HepG2 (cell line): ENCODE results near the gene MRPL28. TPM values are rescaled to one million over a fixed set of nuclear protein-coding genes. Genes with fewer than 3 reads are reported as not detected.

Source experiments
- BORCS8-MEF2B ChIP-seq: sonication (generic); formaldehyde crosslinking; IDR thresholded peaks from 2 replicates; pipeline ENCODE4 v1.8.0; 2022; ENCODE audit warnings: mild to moderate bottlenecking, missing genetic modification reagents
- BRD4 ChIP-seq: sonication (generic); formaldehyde crosslinking; IDR thresholded peaks from 2 replicates; pipeline ENCODE4 v1.4.0; 2020; ENCODE audit warnings: missing genetic modification reagents
- ETV5 ChIP-seq: IDR thresholded peaks from 2 replicates; pipeline ENCODE4 v1.6.1; 2018; ENCODE audit warnings: missing biosample characterization, missing genetic modification reagents, inconsistent platforms, borderline replicate concordance
- HMGXB3 ChIP-seq: sonication (generic); formaldehyde crosslinking; IDR thresholded peaks from 2 replicates; pipeline ENCODE4 v1.4.0; 2020; ENCODE audit warnings: missing genetic modification reagents, borderline replicate concordance
- HNRNPK ChIP-seq: fragments of 200-400 bp; formaldehyde crosslinking; IDR thresholded peaks from 2 replicates; pipeline ENCODE4 v1.6.1; 2018; ENCODE audit warnings: low read length, low read depth, moderate library complexity, mild to moderate bottlenecking; ENCODE audit not compliant: poor library complexity, severe bottlenecking
- MAZ ChIP-seq, 2 experiments: sonication (generic) in 1 of 2; formaldehyde crosslinking in 1 of 2; IDR thresholded peaks; 2 replicates each; pipeline versions ENCODE4 v1.5.0 to v1.6.1; 2012 to 2020; ENCODE audit warnings: low read depth in 2 of 2, mild to moderate bottlenecking in 2 of 2, borderline replicate concordance in 1 of 2, improper control_type of control experiment in 1 of 2, low read length in 1 of 2, missing genetic modification reagents in 1 of 2, moderate library complexity in 1 of 2
- RBM22 ChIP-seq: fragments of 200-400 bp; formaldehyde crosslinking; optimal IDR thresholded peaks from 2 replicates; pipeline ENCODE3; 2017; ENCODE audit warnings: mild to moderate bottlenecking, low read length, moderate library complexity
- ZNF30 ChIP-seq: sonication (generic); formaldehyde crosslinking; IDR thresholded peaks from 2 replicates; pipeline ENCODE4 v1.5.0; 2020; ENCODE audit warnings: mild to moderate bottlenecking, missing genetic modification reagents
- ZNF629 ChIP-seq: sonication (generic); formaldehyde crosslinking; conservative IDR thresholded peaks from 2 replicates; pipeline ENCODE4 v1.5.0; 2020; ENCODE audit warnings: missing genetic modification reagents
- ZNF710 ChIP-seq: sonication (generic); formaldehyde crosslinking; IDR thresholded peaks from 2 replicates; pipeline ENCODE4 v1.5.0; 2020; ENCODE audit warnings: mild to moderate bottlenecking, missing genetic modification reagents, borderline replicate concordance
- ZNF792 ChIP-seq: IDR thresholded peaks from 2 replicates; pipeline ENCODE4 v1.6.1; 2016
- polyA plus RNA-seq, 8 experiments: library from polyadenylated mRNA; depleted of rRNA in 3 of 8; stranded (reverse) in 7 of 8; unstranded in 1 of 8; fragments of >200 nt; fragmentation: Illumina TruSeq in 4 of 8; extraction: Trizol in 4 of 8; gene quantifications; 2 replicates each; pipeline versions ENCODE4 v1.2.1 to v1.2.3, GENCODE V29; 2011 to 2016; ENCODE audit warnings: low read depth in 4 of 8, missing spikeins in 1 of 8, mixed read lengths in 1 of 8; ENCODE audit not compliant: insufficient read depth in 1 of 8
- total RNA-seq, 5 experiments: library from RNA; depleted of rRNA; stranded (reverse); fragments of >200 nt; fragmentation: Illumina TruSeq; extraction: Trizol; gene quantifications; 2 replicates each; pipeline ENCODE4 v1.2.3, GENCODE V29; 2016; ENCODE audit warnings: low read depth in 1 of 5
- TF ChIP-seq, protein P1 (sequence below): sonication (generic); formaldehyde crosslinking; IDR thresholded peaks from 2 replicates; pipeline ENCODE4 v1.4.0; 2020; ENCODE audit warnings: mild to moderate bottlenecking, missing genetic modification reagents

MRPL28 gene
- total and polyA plus RNA-seq, 2 of the 13 experiments (the other 11 are each of a cell fraction or from before 2014, with no cell fraction given): 114 to 135 TPM

GRCh38 chr16:401468-402348, 31.4 kb upstream of the MRPL28 start, which contains the start of gene DECR2 (continued):
- TF ChIP-seq ZNF710: peak; percentile 55; the same call in 1 of the 2 replicates
- TF ChIP-seq ZNF792 (CRISPR knock-in tag): 0 out of 2 replicates have a peak, but pooled peaks have one; percentile 41
- TF ChIP-seq, protein P1, sequence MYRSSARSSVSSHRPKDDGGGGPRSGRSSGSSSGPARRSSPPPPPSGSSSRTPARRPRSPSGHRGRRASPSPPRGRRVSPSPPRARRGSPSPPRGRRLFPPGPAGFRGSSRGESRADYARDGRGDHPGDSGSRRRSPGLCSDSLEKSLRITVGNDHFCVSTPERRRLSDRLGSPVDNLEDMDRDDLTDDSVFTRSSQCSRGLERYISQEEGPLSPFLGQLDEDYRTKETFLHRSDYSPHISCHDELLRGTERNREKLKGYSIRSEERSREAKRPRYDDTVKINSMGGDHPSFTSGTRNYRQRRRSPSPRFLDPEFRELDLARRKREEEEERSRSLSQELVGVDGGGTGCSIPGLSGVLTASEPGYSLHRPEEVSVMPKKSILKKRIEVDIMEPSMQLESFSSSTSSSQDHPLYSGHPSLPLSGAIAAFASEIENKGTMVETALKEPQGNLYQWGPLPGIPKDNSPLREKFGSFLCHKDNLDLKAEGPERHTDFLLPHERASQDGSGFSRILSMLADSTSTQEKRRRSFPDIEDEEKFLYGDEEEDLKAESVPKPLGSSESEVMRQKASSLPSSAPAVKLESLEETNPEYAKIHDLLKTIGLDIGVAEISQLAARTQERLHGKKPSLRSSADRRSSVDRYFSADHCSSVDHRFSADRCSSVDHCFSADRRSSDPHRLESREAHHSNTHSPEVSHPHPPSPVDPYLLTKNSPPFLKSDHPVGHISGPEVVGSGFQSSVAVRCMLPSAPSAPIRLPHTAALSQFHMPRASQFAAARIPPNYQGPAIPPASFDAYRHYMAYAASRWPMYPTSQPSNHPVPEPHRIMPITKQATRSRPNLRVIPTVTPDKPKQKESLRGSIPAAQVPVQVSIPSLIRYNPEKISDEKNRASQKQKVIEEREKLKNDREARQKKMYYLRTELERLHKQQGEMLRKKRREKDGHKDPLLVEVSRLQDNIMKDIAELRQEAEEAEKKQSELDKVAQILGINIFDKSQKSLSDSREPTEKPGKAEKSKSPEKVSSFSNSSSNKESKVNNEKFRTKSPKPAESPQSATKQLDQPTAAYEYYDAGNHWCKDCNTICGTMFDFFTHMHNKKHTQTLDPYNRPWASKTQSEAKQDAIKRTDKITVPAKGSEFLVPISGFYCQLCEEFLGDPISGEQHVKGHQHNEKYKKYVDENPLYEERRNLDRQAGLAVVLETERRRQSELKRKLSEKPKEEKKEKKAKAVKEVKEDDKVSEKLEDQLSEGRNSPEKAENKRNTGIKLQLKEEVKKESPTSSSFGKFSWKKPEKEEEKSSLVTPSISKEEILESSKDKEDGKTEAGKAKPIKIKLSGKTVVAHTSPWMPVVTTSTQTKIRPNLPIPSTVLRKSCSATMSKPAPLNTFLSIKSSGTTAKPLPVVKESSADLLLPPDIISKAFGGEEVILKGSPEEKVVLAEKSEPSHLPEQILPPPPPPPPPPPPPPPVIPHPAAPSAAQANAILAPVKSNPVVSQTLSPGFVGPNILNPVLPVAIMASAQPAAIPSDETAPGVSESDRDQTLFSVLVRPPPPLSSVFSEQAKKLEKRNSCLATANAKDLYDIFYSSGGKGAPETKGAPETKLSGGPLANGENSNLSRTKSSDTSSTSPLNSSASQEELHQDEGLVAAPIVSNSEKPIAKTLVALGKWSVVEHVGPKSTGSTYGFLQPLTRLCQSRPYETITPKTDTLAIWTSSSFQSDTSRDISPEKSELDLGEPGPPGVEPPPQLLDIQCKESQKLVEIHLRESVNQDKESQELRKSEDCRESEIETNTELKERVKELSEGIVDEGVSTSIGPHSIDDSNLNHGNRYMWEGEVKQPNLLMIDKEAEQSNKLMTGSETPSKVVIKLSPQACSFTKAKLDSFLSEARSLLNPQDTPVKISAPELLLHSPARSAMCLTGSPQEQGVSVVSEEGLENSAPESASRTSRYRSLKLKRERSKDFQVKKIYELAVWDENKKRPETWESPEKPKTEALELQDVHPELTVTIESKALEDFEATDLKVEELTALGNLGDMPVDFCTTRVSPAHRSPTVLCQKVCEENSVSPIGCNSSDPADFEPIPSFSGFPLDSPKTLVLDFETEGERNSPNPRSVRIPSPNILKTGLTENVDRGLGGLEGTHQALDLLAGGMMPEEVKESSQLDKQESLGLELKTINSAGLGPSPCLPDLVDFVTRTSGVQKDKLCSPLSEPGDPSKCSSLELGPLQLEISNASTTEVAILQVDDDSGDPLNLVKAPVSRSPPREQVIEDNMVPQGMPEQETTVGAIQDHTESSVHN (CRISPR knock-in tag): no peak
- peak; percentile 68 for TF ChIP-seq RBM22
- no peak for TF ChIP-seq ZNF629 (CRISPR knock-in tag)
- TF ChIP-seq MAZ (IDR thresholded peaks at IDR 0.05; ENCODE audit: borderline replicate concordance, low read depth, low read length): peak; percentile 45; the same call in 1 of the 2 replicates
- TF ChIP-seq MAZ (CRISPR knock-in tag; IDR thresholded peaks at IDR 0.05; ENCODE audit: low read depth): peak; percentile 84; the same call in 1 of the 2 replicates
- no peak for TF ChIP-seq ZNF30 (CRISPR knock-in tag)
- TF ChIP-seq HMGXB3 (CRISPR knock-in tag): no peak
- peak; percentile 54; the same call in 1 of the 2 replicates for TF ChIP-seq BRD4
- 0 out of 2 replicates have a peak, but pooled peaks have one; percentile 6 for TF ChIP-seq ETV5 (CRISPR knock-in tag)
- TF ChIP-seq BORCS8-MEF2B (CRISPR knock-in tag): no peak
- TF ChIP-seq HNRNPK: peak; percentile 88
